Measurements from ENCODE around the gene FBN3.
A peak's percentile ranks its signal among the peaks of the same experiment; 100 is the strongest.

DNA sequence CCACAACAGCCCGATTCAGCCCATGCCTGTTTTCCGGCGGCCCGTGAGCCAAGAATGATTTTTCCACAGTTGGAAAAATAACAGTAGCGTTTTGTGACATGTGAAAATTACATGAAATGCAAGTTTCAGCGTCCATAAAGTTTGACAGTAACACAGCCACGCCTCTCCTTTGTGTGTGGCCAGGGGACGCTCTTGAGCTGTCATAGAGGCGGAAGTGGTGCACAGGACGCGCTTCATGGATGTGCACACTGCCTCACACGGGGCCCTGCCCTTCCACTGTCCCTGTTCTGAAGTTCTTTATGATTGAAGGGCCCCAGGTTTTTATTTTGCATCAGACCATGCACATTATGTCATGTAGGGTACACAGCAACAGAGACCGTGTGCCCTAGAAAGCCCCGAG is 131.6 kb downstream of the FBN3 start:
- TF ChIP-seq CTCF (IDR thresholded peaks at IDR 0.05; ENCODE audit: insufficient read depth, low read length) (peak; percentile 61), POLR2AphosphoS5 (IDR thresholded peaks at IDR 0.05; ENCODE audit: low read depth) (no peak)
- TF ChIP-seq, protein P1, sequence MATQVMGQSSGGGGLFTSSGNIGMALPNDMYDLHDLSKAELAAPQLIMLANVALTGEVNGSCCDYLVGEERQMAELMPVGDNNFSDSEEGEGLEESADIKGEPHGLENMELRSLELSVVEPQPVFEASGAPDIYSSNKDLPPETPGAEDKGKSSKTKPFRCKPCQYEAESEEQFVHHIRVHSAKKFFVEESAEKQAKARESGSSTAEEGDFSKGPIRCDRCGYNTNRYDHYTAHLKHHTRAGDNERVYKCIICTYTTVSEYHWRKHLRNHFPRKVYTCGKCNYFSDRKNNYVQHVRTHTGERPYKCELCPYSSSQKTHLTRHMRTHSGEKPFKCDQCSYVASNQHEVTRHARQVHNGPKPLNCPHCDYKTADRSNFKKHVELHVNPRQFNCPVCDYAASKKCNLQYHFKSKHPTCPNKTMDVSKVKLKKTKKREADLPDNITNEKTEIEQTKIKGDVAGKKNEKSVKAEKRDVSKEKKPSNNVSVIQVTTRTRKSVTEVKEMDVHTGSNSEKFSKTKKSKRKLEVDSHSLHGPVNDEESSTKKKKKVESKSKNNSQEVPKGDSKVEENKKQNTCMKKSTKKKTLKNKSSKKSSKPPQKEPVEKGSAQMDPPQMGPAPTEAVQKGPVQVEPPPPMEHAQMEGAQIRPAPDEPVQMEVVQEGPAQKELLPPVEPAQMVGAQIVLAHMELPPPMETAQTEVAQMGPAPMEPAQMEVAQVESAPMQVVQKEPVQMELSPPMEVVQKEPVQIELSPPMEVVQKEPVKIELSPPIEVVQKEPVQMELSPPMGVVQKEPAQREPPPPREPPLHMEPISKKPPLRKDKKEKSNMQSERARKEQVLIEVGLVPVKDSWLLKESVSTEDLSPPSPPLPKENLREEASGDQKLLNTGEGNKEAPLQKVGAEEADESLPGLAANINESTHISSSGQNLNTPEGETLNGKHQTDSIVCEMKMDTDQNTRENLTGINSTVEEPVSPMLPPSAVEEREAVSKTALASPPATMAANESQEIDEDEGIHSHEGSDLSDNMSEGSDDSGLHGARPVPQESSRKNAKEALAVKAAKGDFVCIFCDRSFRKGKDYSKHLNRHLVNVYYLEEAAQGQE (IDR thresholded peaks at IDR 0.05; ENCODE audit: insufficient replicate concordance, low read depth), result no peak
